ENCODE data around the gene WDFY2. TPM values are rescaled to one million over a fixed set of nuclear protein-coding genes. Genes with fewer than 3 reads are reported as not detected.

The WDFY2 gene
- total RNA-seq, 1 donor from 2014 or later = 11.1 TPM

DNA sequence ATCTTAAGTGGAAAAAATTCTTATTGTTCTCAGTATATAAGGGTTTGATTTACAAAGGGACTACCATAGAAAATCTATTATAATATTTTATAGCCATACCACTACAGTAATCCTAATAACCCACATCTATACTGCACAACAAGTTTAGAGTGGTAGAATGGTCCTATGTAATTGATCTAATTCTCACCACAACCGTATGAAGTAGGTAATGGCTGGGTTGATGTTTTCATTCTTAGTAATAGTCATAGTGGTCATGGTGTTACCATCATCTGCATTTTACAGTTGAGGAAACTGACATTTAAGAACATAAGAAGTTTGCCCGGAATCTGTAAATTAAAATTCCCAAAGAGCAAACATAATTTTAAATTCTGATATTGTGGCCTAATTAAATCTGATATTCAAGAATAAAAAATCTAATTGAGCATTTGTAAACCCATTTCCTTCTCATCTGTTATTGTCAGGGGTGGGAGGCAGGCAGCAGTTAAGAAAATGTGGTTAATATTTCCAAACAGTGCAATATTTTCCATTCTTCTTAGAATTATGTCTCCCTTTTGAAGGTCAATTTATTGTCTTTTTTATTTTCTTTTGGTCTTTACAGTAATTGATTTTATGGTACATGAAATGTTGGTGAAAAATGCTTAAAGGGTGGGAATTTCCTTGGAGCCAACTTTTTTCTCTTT lies 154.1 kb downstream of the WDFY2 start:
- DNase-seq (ENCODE audit: low read depth) = no peak
- Histone ChIP-seq H3K4me3 (ENCODE audit: low read depth, low read length) (no peak overlapping the region), H3K27me3 (ENCODE audit: control insufficient read depth, insufficient read depth, low read length) (no peaks in the 10 kb centered on the region), H3K36me3 (ENCODE audit: control insufficient read depth, insufficient read depth, low read length) (peaks cover 2% of the 10 kb centered on the region)
- TF ChIP-seq, protein P1, sequence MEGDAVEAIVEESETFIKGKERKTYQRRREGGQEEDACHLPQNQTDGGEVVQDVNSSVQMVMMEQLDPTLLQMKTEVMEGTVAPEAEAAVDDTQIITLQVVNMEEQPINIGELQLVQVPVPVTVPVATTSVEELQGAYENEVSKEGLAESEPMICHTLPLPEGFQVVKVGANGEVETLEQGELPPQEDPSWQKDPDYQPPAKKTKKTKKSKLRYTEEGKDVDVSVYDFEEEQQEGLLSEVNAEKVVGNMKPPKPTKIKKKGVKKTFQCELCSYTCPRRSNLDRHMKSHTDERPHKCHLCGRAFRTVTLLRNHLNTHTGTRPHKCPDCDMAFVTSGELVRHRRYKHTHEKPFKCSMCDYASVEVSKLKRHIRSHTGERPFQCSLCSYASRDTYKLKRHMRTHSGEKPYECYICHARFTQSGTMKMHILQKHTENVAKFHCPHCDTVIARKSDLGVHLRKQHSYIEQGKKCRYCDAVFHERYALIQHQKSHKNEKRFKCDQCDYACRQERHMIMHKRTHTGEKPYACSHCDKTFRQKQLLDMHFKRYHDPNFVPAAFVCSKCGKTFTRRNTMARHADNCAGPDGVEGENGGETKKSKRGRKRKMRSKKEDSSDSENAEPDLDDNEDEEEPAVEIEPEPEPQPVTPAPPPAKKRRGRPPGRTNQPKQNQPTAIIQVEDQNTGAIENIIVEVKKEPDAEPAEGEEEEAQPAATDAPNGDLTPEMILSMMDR (IDR thresholded peaks at IDR 0.05; ENCODE audit: insufficient read depth, low read length, poor library complexity, severe bottlenecking) = no peak

DNA sequence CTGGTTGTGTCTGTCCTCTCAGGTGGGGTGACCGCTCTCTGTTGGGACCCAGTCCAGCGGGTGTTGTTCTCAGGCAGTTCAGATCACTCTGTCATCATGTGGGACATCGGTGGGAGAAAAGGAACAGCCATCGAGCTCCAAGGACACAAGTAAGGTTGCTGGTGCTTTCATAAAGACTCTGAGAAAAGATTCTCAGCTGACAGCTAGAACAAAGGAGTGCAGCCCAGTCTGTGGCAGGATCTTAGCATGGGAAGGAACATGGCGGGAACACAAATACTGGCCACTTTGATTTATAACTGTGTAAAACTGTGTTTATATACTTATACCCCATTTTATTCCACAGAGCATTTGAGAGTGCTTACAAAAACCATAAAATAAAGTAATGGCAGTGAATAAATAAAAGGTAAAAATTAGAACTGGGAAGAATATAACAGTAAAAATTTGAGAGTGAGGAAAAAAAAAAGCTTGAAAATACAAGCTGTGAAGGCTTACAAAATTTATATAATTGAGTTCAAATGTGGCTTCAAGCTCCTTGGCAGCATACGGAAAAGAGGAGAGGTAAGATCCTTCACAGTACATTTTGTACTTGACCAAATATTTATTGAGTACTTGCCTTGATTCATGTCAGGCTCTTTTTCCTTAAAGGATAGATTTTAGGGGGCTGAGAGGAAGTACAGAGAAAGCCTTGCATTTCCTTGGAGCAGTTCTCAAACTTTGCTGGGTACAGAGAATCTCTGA lies 154.9 kb downstream of the WDFY2 start:
- DNase-seq (ENCODE audit: low read depth) = no peak
- H3K36me3 ChIP-seq (ENCODE audit: control insufficient read depth, insufficient read depth, low read length) = peaks cover 2% of the 10 kb centered on the region
- H3K27me3 ChIP-seq (ENCODE audit: control insufficient read depth, insufficient read depth, low read length) = no peaks in the 10 kb centered on the region
- no peak overlapping the region for H3K4me3 ChIP-seq (ENCODE audit: low read depth, low read length)
- TF ChIP-seq, protein P1 (IDR thresholded peaks at IDR 0.05; ENCODE audit: insufficient read depth, low read length, poor library complexity, severe bottlenecking) = no peak

DNA sequence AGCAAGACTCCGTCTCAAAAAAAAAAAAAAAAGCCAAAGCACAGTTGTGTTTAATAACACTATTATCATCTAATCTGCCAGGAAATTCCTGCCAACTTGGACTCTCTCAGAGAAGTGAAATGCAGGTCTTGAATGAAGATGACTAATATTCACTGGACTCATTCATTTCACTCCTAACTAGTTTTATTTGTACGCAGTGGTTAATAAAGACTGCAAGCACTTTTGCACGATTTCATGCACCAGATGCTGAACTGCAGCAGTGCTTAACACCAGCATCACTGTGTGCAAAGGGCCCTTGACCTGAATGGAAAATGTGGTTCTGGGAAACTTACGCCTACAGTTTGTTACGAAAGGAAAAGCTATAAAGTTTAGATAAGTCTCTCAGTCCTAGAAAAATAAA lies 156.4 kb downstream of the WDFY2 start:
- Histone ChIP-seq H3K36me3 (ENCODE audit: control insufficient read depth, insufficient read depth, low read length) (peaks cover 2% of the 10 kb centered on the region), H3K27me3 (ENCODE audit: control insufficient read depth, insufficient read depth, low read length) (no peaks in the 10 kb centered on the region), H3K4me3 (ENCODE audit: low read depth, low read length) (no peak overlapping the region)
- TF ChIP-seq, protein P1 (IDR thresholded peaks at IDR 0.05; ENCODE audit: insufficient read depth, low read length, poor library complexity, severe bottlenecking) = no peak
- no peak for DNase-seq (ENCODE audit: low read depth)

DNA sequence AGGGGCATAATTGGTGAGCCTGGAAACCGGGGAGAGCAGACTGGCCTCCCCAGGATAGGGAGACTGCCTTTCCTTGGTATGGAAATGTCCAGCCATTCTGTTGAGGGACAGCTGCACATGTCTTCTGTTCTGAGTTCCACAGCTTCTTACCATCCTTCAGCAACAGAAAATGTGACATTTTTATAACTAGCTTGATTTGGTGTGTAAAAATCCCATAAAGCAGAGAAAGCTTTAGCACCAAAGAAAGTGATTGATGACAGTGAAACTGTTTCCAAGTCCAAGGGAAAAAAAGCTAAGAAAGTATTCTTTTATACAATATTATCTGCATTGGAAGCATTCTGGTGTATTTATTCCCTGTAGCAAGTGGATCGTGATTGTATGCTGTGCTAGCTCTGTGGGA lies 157.8 kb downstream of the WDFY2 start:
- DNase-seq (ENCODE audit: low read depth) = no peak
- H3K36me3 ChIP-seq (ENCODE audit: control insufficient read depth, insufficient read depth, low read length) = peaks cover 2% of the 10 kb centered on the region
- H3K4me3 ChIP-seq (ENCODE audit: low read depth, low read length) = no peak overlapping the region
- no peaks in the 10 kb centered on the region for H3K27me3 ChIP-seq (ENCODE audit: control insufficient read depth, insufficient read depth, low read length)
- TF ChIP-seq, protein P1 (IDR thresholded peaks at IDR 0.05; ENCODE audit: insufficient read depth, low read length, poor library complexity, severe bottlenecking) = no peak

DNA sequence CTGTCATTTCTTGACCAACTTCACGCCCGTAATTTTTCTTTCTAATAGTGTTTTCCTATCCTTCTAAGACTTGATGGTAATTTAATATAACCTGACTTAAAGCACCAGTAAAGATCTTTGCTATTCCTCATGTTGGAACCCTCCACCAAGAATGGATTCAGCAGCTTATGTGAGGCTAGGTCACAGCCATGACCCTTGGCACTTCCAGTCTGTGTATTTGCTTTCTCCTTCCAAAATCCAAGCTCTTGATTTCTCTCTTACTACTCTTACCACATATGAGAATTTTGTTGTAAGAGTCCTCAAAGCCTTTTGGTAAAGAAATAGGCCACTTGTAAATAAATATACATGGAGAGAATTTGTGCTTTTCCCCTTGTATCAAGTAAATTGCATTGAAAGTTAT lies 158.3 kb downstream of the WDFY2 start:
- no peak overlapping the region for H3K4me3 ChIP-seq (ENCODE audit: low read depth, low read length)
- no peaks in the 10 kb centered on the region for H3K27me3 ChIP-seq (ENCODE audit: control insufficient read depth, insufficient read depth, low read length)
- TF ChIP-seq, protein P1 (IDR thresholded peaks at IDR 0.05; ENCODE audit: insufficient read depth, low read length, poor library complexity, severe bottlenecking) = no peak
- peaks cover 2% of the 10 kb centered on the region for H3K36me3 ChIP-seq (ENCODE audit: control insufficient read depth, insufficient read depth, low read length)
- no peak for DNase-seq (ENCODE audit: low read depth)
